Liver (tissue), 9 donors: Measurements from ENCODE around the gene TSPAN32. TPM values are rescaled to one million over a fixed set of nuclear protein-coding genes. Genes with fewer than 3 reads are reported as not detected.

Experiments
- DNase-seq: peaks from one replicate; pipeline ENCODE4 v3.0.0-alpha.2; 2017; ENCODE audit warnings: low spot score
- H3K27ac ChIP-seq, 2 donors: one replicate each; pipeline ENCODE4 v1.7.0; 2013; ENCODE audit warnings: inconsistent platforms in 2 of 2, low read length in 2 of 2, control low read depth in 1 of 2, low read depth in 1 of 2, mild to moderate bottlenecking in 1 of 2
- H3K27me3 ChIP-seq, 4 donors: one replicate each; pipeline versions ENCODE4 v1.6.1 to v1.7.0; 2013; ENCODE audit warnings: low read length in 3 of 4, inconsistent platforms in 1 of 4, mild to moderate bottlenecking in 1 of 4, moderate library complexity in 1 of 4; ENCODE audit not compliant: control insufficient read depth in 4 of 4, insufficient read depth in 4 of 4
- H3K36me3 ChIP-seq, 4 donors: one replicate each; pipeline versions ENCODE4 v1.6.1 to v1.7.0; 2013; ENCODE audit warnings: low read length in 3 of 4, mild to moderate bottlenecking in 3 of 4, low read depth in 1 of 4, moderate library complexity in 1 of 4; ENCODE audit not compliant: control insufficient read depth in 4 of 4, insufficient read depth in 3 of 4
- H3K4me1 ChIP-seq, 4 donors: one replicate each; pipeline versions ENCODE4 v1.6.1 to v1.7.0; 2013; ENCODE audit warnings: low read length in 3 of 4, mild to moderate bottlenecking in 3 of 4, moderate library complexity in 1 of 4; ENCODE audit not compliant: control insufficient read depth in 4 of 4, insufficient read depth in 4 of 4
- H3K4me3 ChIP-seq, 3 donors: one replicate each; pipeline versions ENCODE4 v1.6.1 to v1.7.0; 2013; ENCODE audit warnings: low read length in 3 of 3, control low read depth in 1 of 3, low read depth in 1 of 3, mild to moderate bottlenecking in 1 of 3
- H3K9ac ChIP-seq, 2 donors: one replicate each; pipeline ENCODE4 v1.7.0; 2013; ENCODE audit warnings: low read length in 2 of 2, mild to moderate bottlenecking in 2 of 2, moderate library complexity in 2 of 2, control low read depth in 1 of 2, low read depth in 1 of 2
- H3K9me3 ChIP-seq, 4 donors: one replicate each; pipeline versions ENCODE4 v1.6.1 to v1.7.0; 2013; ENCODE audit warnings: low read length in 3 of 4; ENCODE audit not compliant: control insufficient read depth in 4 of 4
- EGR1 ChIP-seq, 2 donors: IDR thresholded peaks; 2 replicates each; pipeline ENCODE4 v1.6.1; 2016 to 2018; ENCODE audit warnings: antibody characterized with exemption in 2 of 2, low read depth in 2 of 2
- FOXA1 ChIP-seq: IDR thresholded peaks from 2 replicates; pipeline ENCODE4 v1.6.1; 2016; ENCODE audit warnings: antibody characterized with exemption
- FOXA2 ChIP-seq: IDR thresholded peaks from 2 replicates; pipeline ENCODE4 v1.6.1; 2016; ENCODE audit warnings: antibody characterized with exemption
- GABPA ChIP-seq, 2 donors: IDR thresholded peaks in 1 of 2; conservative IDR thresholded peaks in 1 of 2; 2 replicates each; pipeline ENCODE4 v1.6.1; 2016; ENCODE audit warnings: antibody characterized with exemption in 2 of 2, mild to moderate bottlenecking in 1 of 2, moderate library complexity in 1 of 2
- HNF4G ChIP-seq: IDR thresholded peaks from 2 replicates; pipeline ENCODE4 v1.6.1; 2016; ENCODE audit warnings: antibody characterized with exemption
- NR2F2 ChIP-seq: IDR thresholded peaks from 2 replicates; pipeline ENCODE4 v1.6.1; 2016; ENCODE audit warnings: antibody characterized with exemption
- RAD21 ChIP-seq, 2 donors: IDR thresholded peaks; 2 replicates each; pipeline ENCODE4 v1.6.1; 2016; ENCODE audit warnings: antibody characterized with exemption in 2 of 2, mild to moderate bottlenecking in 2 of 2
- RXRA ChIP-seq, 2 donors: IDR thresholded peaks; 2 replicates each; pipeline ENCODE4 v1.6.1; 2017 to 2018; ENCODE audit warnings: antibody characterized with exemption in 2 of 2, mild to moderate bottlenecking in 1 of 2
- SP1 ChIP-seq: IDR thresholded peaks from 2 replicates; pipeline ENCODE4 v1.6.1; 2018; ENCODE audit warnings: antibody characterized with exemption, mild to moderate bottlenecking
- WGBS: extraction: QIAGEN DNeasy Blood & Tissue Kit; methylation state at CpG from one replicate; pipeline ENCODE4 v1.1.7; 2013; 5-methylcytosine and 5-hydroxymethylcytosine counted together
- polyA plus RNA-seq, 2 donors: library from polyadenylated mRNA; stranded (reverse) in 1 of 2; unstranded in 1 of 2; fragments of 200-250 nt in 1 of 2; fragments of >200 nt in 1 of 2; fragmentation: Nextera tagmentation in 1 of 2; extraction: Ambion mirVana in 1 of 2; gene quantifications; one replicate each; pipeline versions ENCODE4 v1.2.1 to v1.2.3, GENCODE V29; 2013 to 2015
- total RNA-seq, 2 donors: library from RNA; depleted of rRNA; stranded (reverse); fragments of >200 nt; gene quantifications; one replicate each; pipeline ENCODE4 v1.2.3, GENCODE V29; 2014
- TF ChIP-seq, protein P1 (sequence below): IDR thresholded peaks from 2 replicates; pipeline ENCODE4 v1.6.1; 2016; ENCODE audit warnings: antibody characterized with exemption, mild to moderate bottlenecking
- TF ChIP-seq, protein P2 (sequence below): IDR thresholded peaks from 2 replicates; pipeline ENCODE4 v1.6.1; 2016; ENCODE audit warnings: antibody characterized with exemption
- donor health status: healthy.
- donor health status: healthy.
- donor health status: healthy.
- donor health status: healthy.
- donor health status: healthy.

Gene TSPAN32
- total and polyA plus RNA-seq, 4 donors, result 0.25 to 71.4 (median 0.45) TPM

DNA sequence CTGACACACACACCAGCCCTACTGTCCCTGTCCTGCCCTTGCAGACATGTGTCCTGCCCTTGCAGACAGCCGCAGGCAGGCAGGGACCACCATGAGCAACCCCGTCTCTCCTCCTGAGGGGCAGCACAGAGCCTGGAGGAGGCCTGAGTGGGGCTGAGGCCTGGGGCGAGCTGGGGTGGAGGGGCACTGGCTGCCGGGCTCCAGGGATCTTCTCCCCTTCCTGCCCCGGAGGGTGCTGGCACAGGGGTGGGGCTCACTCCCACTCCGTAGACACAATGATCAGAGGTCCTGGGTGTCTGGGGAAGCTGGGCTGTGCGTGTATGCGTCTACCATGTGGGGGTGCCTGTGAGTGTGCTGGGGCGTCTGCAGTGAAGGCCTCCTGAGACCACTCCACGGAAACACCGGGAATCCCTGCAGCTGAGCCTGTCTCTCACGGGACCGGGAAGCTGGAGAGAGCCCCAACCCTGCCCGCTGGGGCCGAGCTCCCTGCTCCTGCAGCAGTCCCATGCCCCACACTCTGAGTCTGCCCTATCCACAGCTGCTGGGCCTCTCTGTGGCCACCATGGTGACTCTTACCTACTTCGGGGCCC is 588 bp downstream of the TSPAN32 start:
- Histone ChIP-seq H3K4me3 (peak overlapping the region in 1 of 3 donors; percentile 3), H3K36me3 (no peaks in the 10 kb centered on the region), H3K4me1 (peaks cover 6 to 36% (median 24%) of the 10 kb centered on the region in 4 donors), H3K27me3 (no peaks in the 10 kb centered on the region), H3K9ac (no peak overlapping the region), H3K9me3 (no peaks in the 10 kb centered on the region), H3K27ac (peak overlapping the region; percentile 33 to 42)
- WGBS, result 84% methylated on average over 16 of the region's 16 CpGs
- no peak for DNase-seq
- TF ChIP-seq EGR1 (IDR thresholded peaks at IDR 0.05; ENCODE audit: low read depth in 2 of 2), result no peak
- TF ChIP-seq GABPA (IDR thresholded peaks at IDR 0.05 in 1 of 2, conservative IDR thresholded peaks at IDR 0.05 in 1 of 2), result no peak
- no peak for TF ChIP-seq HNF4G
- TF ChIP-seq FOXA2, result no peak
- TF ChIP-seq, protein P1, sequence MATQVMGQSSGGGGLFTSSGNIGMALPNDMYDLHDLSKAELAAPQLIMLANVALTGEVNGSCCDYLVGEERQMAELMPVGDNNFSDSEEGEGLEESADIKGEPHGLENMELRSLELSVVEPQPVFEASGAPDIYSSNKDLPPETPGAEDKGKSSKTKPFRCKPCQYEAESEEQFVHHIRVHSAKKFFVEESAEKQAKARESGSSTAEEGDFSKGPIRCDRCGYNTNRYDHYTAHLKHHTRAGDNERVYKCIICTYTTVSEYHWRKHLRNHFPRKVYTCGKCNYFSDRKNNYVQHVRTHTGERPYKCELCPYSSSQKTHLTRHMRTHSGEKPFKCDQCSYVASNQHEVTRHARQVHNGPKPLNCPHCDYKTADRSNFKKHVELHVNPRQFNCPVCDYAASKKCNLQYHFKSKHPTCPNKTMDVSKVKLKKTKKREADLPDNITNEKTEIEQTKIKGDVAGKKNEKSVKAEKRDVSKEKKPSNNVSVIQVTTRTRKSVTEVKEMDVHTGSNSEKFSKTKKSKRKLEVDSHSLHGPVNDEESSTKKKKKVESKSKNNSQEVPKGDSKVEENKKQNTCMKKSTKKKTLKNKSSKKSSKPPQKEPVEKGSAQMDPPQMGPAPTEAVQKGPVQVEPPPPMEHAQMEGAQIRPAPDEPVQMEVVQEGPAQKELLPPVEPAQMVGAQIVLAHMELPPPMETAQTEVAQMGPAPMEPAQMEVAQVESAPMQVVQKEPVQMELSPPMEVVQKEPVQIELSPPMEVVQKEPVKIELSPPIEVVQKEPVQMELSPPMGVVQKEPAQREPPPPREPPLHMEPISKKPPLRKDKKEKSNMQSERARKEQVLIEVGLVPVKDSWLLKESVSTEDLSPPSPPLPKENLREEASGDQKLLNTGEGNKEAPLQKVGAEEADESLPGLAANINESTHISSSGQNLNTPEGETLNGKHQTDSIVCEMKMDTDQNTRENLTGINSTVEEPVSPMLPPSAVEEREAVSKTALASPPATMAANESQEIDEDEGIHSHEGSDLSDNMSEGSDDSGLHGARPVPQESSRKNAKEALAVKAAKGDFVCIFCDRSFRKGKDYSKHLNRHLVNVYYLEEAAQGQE, result no peak

GRCh38 chr11:2302896-2303626 is 1.2 kb downstream of the TSPAN32 start:
- no peak overlapping the region for H3K9ac ChIP-seq
- peak; percentile 68 for DNase-seq
- peak overlapping the region; percentile 33 to 42 for H3K27ac ChIP-seq
- H3K36me3 ChIP-seq, result no peaks in the 10 kb centered on the region
- H3K27me3 ChIP-seq, result no peaks in the 10 kb centered on the region
- H3K9me3 ChIP-seq, result no peaks in the 10 kb centered on the region
- peaks cover 6 to 39% (median 24%) of the 10 kb centered on the region in 4 donors for H3K4me1 ChIP-seq
- peak overlapping the region in 1 of 3 donors; percentile 2 for H3K4me3 ChIP-seq
- 52% methylated on average over 18 of the region's 18 CpGs for WGBS
- TF ChIP-seq SP1 (no peak), RAD21 (IDR thresholded peaks at IDR 0.05) (no peak), RXRA (IDR thresholded peaks at IDR 0.05) (no peak), FOXA1 (no peak), NR2F2 (no peak)

DNA sequence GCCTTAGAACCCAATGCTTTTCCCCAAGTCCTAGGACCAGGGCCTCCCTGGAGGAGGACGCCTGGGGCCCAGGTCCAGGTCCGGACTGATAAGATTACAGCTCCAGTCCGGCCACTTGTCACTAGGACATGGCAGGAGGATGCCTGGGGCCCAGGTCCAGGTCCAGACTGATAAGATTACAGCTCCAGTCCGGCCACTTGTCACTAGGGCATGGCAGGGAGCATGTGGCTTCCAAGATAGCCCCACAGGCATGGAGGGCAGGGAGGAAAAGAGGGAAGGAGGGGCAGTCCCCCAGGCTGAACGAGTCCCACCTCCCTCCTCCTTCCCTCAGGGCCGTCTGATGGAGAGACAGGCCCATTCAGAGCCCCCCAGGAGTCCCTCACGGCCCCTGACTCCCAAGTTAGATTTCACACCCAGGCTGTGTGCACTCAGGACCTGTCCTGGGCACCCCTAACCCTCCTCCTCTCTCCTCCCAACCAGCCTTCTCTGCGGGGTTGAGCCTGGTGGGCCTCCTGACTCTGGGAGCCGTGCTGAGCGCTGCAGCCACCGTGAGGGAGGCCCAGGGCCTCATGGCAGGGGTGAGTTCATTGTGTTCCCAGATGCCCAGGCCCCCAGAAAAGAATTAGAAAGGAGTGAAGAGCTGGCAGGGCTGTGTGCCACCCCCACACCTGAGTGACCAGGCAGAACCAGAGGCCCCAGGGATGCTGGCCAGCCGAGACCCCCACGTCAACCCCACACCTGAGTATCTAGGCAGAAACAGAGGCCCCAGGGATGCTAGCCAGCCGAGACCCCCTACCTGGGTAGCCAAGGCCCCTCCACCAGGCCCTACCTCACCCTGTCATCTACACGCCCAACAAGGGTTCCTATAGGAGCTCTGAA is 2.1 kb downstream of the TSPAN32 start:
- 61% methylated on average over 15 of the region's 15 CpGs for WGBS
- no peak overlapping the region for H3K27ac ChIP-seq
- H3K4me1 ChIP-seq, result peaks cover 6 to 39% (median 24%) of the 10 kb centered on the region in 4 donors
- no peaks in the 10 kb centered on the region for H3K9me3 ChIP-seq
- TF ChIP-seq, protein P2, sequence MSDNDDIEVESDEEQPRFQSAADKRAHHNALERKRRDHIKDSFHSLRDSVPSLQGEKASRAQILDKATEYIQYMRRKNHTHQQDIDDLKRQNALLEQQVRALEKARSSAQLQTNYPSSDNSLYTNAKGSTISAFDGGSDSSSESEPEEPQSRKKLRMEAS, result no peak
- TF ChIP-seq HNF4G (no peak), NR2F2 (peak; percentile 21), EGR1 (IDR thresholded peaks at IDR 0.05; ENCODE audit: low read depth in 2 of 2) (no peak)
- no peak overlapping the region for H3K4me3 ChIP-seq
- H3K27me3 ChIP-seq, result no peaks in the 10 kb centered on the region
- DNase-seq, result peak; percentile 84
- H3K36me3 ChIP-seq, result no peaks in the 10 kb centered on the region
- H3K9ac ChIP-seq, result no peak overlapping the region
